B cell (primary cell): ENCODE results near the gene PCDHA6. TPM values are rescaled to one million over a fixed set of nuclear protein-coding genes. Genes with fewer than 3 reads are reported as not detected.

ENCODE experiments used
- ATAC-seq: fragments of 200-7000 bp; cut with Tn5 transposase; one replicate; pipeline ENCODE4 v1.10.0; 2021; ENCODE audit warnings: low read depth, mild to moderate bottlenecking, moderate number of reproducible peaks, moderate library complexity
- CTCF ChIA-PET: fragments of 350-600 bp; sonication (Branson Sonifier 250); formaldehyde crosslinking; loops from one replicate; lab custom pipeline; 2021; ENCODE audit warnings: antibody characterized with exemption, inconsistent platforms; lab: Charles Lee
- POLR2A ChIA-PET: fragments of 350-600 bp; sonication (Branson Sonifier 250); formaldehyde crosslinking; loops from one replicate; lab custom pipeline; 2021; ENCODE audit warnings: antibody characterized with exemption; lab: Charles Lee
- DNase-seq: peaks from one replicate; pipeline ENCODE4 v3.0.0; 2013
- H2AFZ ChIP-seq: 2 replicates; pipeline ENCODE4 v1.6.1; 2012; ENCODE audit warnings: mild to moderate bottlenecking, low read depth, low read length; ENCODE audit not compliant: insufficient read depth, poor library complexity, severe bottlenecking
- H3K27ac ChIP-seq, 2 donors: 1 replicate in 1 of 2; 2 replicates in 1 of 2; pipeline ENCODE4 v1.5.1; 2012 to 2013; ENCODE audit warnings: low read length in 2 of 2, mild to moderate bottlenecking in 2 of 2, moderate library complexity in 1 of 2
- H3K27me3 ChIP-seq, 4 experiments: fragments of 200-600 bp in 1 of 4; sonication (generic) in 1 of 4; replicated peaks in 1 of 4; 1 replicate in 2 of 4; 2 replicates in 2 of 4; pipeline versions ENCODE4 v1.6.1 to v1.7.0; 2013 to 2016; ENCODE audit warnings: low read length in 3 of 4, mild to moderate bottlenecking in 2 of 4, mixed read lengths in 1 of 4, moderate library complexity in 1 of 4; ENCODE audit not compliant: insufficient read depth in 4 of 4, control insufficient read depth in 3 of 4; ENCODE audit errors: control extremely low read depth in 1 of 4
- H3K36me3 ChIP-seq, 2 experiments: replicated peaks in 1 of 2; 1 replicate in 1 of 2; 2 replicates in 1 of 2; pipeline versions ENCODE4 v1.6.1 to v1.7.1; 2013; ENCODE audit warnings: low read length in 1 of 2; ENCODE audit not compliant: insufficient read depth in 2 of 2, control insufficient read depth in 1 of 2; ENCODE audit errors: control extremely low read depth in 1 of 2, extremely low read depth in 1 of 2
- H3K4me1 ChIP-seq, 2 donors: fragments of 200-600 bp in 1 of 2; sonication (generic) in 1 of 2; 1 replicate in 1 of 2; 2 replicates in 1 of 2; pipeline versions ENCODE4 v1.5.1 to v1.6.1; 2013 to 2017; ENCODE audit warnings: low read length in 2 of 2; ENCODE audit not compliant: control insufficient read depth in 2 of 2, insufficient read depth in 2 of 2
- H3K4me2 ChIP-seq: replicated peaks from 2 replicates; pipeline ENCODE3; 2012; ENCODE audit warnings: mild to moderate bottlenecking, low read depth, low read length; ENCODE audit not compliant: poor library complexity, severe bottlenecking
- H3K4me3 ChIP-seq, 5 experiments: fragments of 200-600 bp in 1 of 5; sonication (generic) in 1 of 5; 1 replicate in 3 of 5; 2 replicates in 2 of 5; pipeline versions ENCODE4 v1.5.1 to v1.7.0; 2011 to 2016; ENCODE audit warnings: low read length in 4 of 5, mild to moderate bottlenecking in 4 of 5, low read depth in 2 of 5, control low read depth in 1 of 5, moderate library complexity in 1 of 5; ENCODE audit not compliant: insufficient read depth in 1 of 5; ENCODE audit errors: control extremely low read depth in 1 of 5, extremely low read depth in 1 of 5
- H3K79me2 ChIP-seq: fragments of 200-600 bp; sonication (generic); one replicate; pipeline ENCODE4 v1.6.0; 2016; ENCODE audit warnings: low read length; ENCODE audit not compliant: control insufficient read depth, insufficient read depth
- H3K9ac ChIP-seq: fragments of 200-600 bp; sonication (generic); 2 replicates; pipeline ENCODE4 v1.6.1; 2017; ENCODE audit warnings: mild to moderate bottlenecking, low read length, moderate library complexity
- H3K9me3 ChIP-seq, 3 donors: one replicate each; pipeline versions ENCODE4 v1.6.1 to v1.7.1; 2013; ENCODE audit warnings: low read length in 2 of 3; ENCODE audit not compliant: control insufficient read depth in 2 of 3, insufficient read depth in 1 of 3; ENCODE audit errors: control extremely low read depth in 1 of 3
- H4K20me1 ChIP-seq: 2 replicates; pipeline ENCODE4 v1.6.0; 2012; ENCODE audit warnings: mild to moderate bottlenecking, low read length; ENCODE audit not compliant: insufficient read depth, control insufficient read depth, poor library complexity, severe bottlenecking
- H3K27ac Mint-ChIP-seq: one replicate; pipeline ENCODE4 v1.8.0; 2021; ENCODE audit warnings: mixed read lengths
- H3K27me3 Mint-ChIP-seq: one replicate; pipeline ENCODE4 v1.8.0; 2021; ENCODE audit warnings: mixed read lengths
- H3K4me1 Mint-ChIP-seq: one replicate; pipeline ENCODE4 v1.8.0; 2021; ENCODE audit warnings: mixed read lengths
- H3K4me3 Mint-ChIP-seq: one replicate; pipeline ENCODE4 v1.8.0; 2021; ENCODE audit warnings: mixed read lengths
- H3K9me3 Mint-ChIP-seq: one replicate; pipeline ENCODE4 v1.8.0; 2022; ENCODE audit warnings: mixed read lengths; ENCODE audit not compliant: insufficient read depth
- CTCF ChIP-seq: fragments of 200-600 bp; IDR thresholded peaks from one replicate; pipeline ENCODE4 v1.8.0; 2022; ENCODE audit warnings: antibody characterized with exemption, mild to moderate bottlenecking
- EZH2 ChIP-seq: IDR thresholded peaks from 2 replicates; pipeline ENCODE4 v1.6.1; 2012; ENCODE audit warnings: borderline replicate concordance, low read depth, mild to moderate bottlenecking, moderate library complexity, low read length; ENCODE audit not compliant: insufficient read depth, poor library complexity, severe bottlenecking
- WGBS: methylation state at CpG from one replicate; pipeline ENCODE4 v1.1.5; 2013; ENCODE audit warnings: missing lambda C conversion rate; ENCODE audit not compliant: insufficient coverage; 5-methylcytosine and 5-hydroxymethylcytosine counted together
- intact Hi-C: fragments of 100-400 bp; cut with micrococcal nuclease; formaldehyde crosslinking; loops from one replicate; pipeline ENCODE4 v1.10.0; 2022
- polyA plus RNA-seq: library from polyadenylated mRNA; depleted of rRNA; stranded (reverse); fragments of >200 nt; gene quantifications from 2 replicates; pipeline ENCODE4 v1.2.3, GENCODE V29; 2012
- total RNA-seq, 2 donors: library from RNA; stranded (reverse); fragments of 120-200 nt in 1 of 2; gene quantifications; 1 replicate in 1 of 2; 2 replicates in 1 of 2; pipeline versions ENCODE4 v1.2.3 to v1.2.4, GENCODE V29; 2013 to 2022

PCDHA6 gene
- total and polyA plus RNA-seq, 2 donors (not counting 1 experiment from before 2014, with no cell fraction given): not detected

- WGBS: 61% methylated on average over 53 of the region's 53 CpGs
- no peak overlapping the region for H3K27ac Mint-ChIP-seq
- H3K36me3 ChIP-seq: no peaks in the 10 kb centered on the region
- TF ChIP-seq EZH2 (no peak), CTCF (no peak)
- ChIA-PET CTCF (no interaction called here), POLR2A (no interaction called here)
- H3K4me3 Mint-ChIP-seq: no peak overlapping the region
- intact Hi-C loops: no loop called here
- peaks cover 3 to 35% (median 32%) of the 10 kb centered on the region in 3 donors for H3K9me3 ChIP-seq
- no peak overlapping the region for H3K9ac ChIP-seq
- H2AFZ ChIP-seq: no peak overlapping the region
- H3K4me2 ChIP-seq: no peak overlapping the region
- no peak overlapping the region for H3K27ac ChIP-seq
- H3K4me1 Mint-ChIP-seq: no peaks in the 10 kb centered on the region
- no peaks in the 10 kb centered on the region for H4K20me1 ChIP-seq
- H3K27me3 ChIP-seq: peaks cover 0 to 13% (median 7%) of the 10 kb centered on the region in 4 experiments
- no peak for ATAC-seq
- H3K4me3 ChIP-seq: no peak overlapping the region
- H3K4me1 ChIP-seq: no peaks in the 10 kb centered on the region
- peaks cover 14% of the 10 kb centered on the region for H3K27me3 Mint-ChIP-seq
- H3K79me2 ChIP-seq: no peaks in the 10 kb centered on the region
- H3K9me3 Mint-ChIP-seq: peaks cover 10% of the 10 kb centered on the region
- no peak for DNase-seq
Measured at GRCh38 chr5:140802781-140803271, 24.9 kb upstream of the PCDHA6 start.

GRCh38 chr5:140806834-140807775, 20.7 kb upstream of the PCDHA6 start, which contains the start of gene PCDHA4:
Gene PCDHA4 (plus strand): TSS chr5:140807068.
- Histone ChIP-seq H3K27ac (no peak within 1 kb of the TSS), H2AFZ (no peak within 1 kb of the TSS), H3K9ac (no peak within 1 kb of the TSS), H3K4me2 (no peak within 1 kb of the TSS), H3K79me2 (no peaks in the 10 kb centered on the region), H3K4me3 (no peak within 1 kb of the TSS), H4K20me1 (no peaks in the 10 kb centered on the region), H3K36me3 (no peaks in the 10 kb centered on the region), H3K27me3 (peaks cover 0 to 11% (median 6%) of the 10 kb centered on the region in 4 experiments), H3K9me3 (peaks cover 5 to 41% (median 22%) of the 10 kb centered on the region in 3 donors), H3K4me1 (no peaks in the 10 kb centered on the region)
- H3K4me3 Mint-ChIP-seq: no peak within 1 kb of the TSS
- peaks cover 7% of the 10 kb centered on the region for H3K27me3 Mint-ChIP-seq
- ATAC-seq (no peak), DNase-seq (no peak)
- 47% methylated on average over 35 of the region's 47 CpGs for WGBS
- peaks cover 8% of the 10 kb centered on the region for H3K9me3 Mint-ChIP-seq
- ChIA-PET CTCF (no interaction called here), POLR2A (no interaction called here)
- intact Hi-C loops: no loop called here
- no peak within 1 kb of the TSS for H3K27ac Mint-ChIP-seq
- no peak for TF ChIP-seq EZH2
- TF ChIP-seq CTCF: no peak
- H3K4me1 Mint-ChIP-seq: no peaks in the 10 kb centered on the region
